Hepatocyte (in vitro differentiated cells): ENCODE measurements around the gene PTPRM. TPM values are rescaled to one million over a fixed set of nuclear protein-coding genes. Genes with fewer than 3 reads are reported as not detected.

ENCODE experiments used
- DNase-seq: peaks from one replicate; pipeline ENCODE4 v3.0.0-alpha.2; 2016; ENCODE audit warnings: low spot score
- H2AFZ ChIP-seq: fragments of 200-600 bp; sonication (generic); 2 replicates; pipeline ENCODE4 v1.6.0; 2016; ENCODE audit warnings: antibody characterized with exemption, mild to moderate bottlenecking
- H3K27ac ChIP-seq: fragments of 200-600 bp; sonication (generic); 2 replicates; pipeline ENCODE4 v1.5.1; 2016; ENCODE audit warnings: mild to moderate bottlenecking
- H3K27me3 ChIP-seq: fragments of 200-600 bp; sonication (generic); 2 replicates; pipeline ENCODE4 v1.6.1; 2016
- H3K36me3 ChIP-seq: fragments of 200-600 bp; sonication (generic); replicated peaks from 2 replicates; pipeline ENCODE4 v1.5.1; 2016; ENCODE audit warnings: low read depth; ENCODE audit not compliant: insufficient read depth
- H3K4me1 ChIP-seq: fragments of 200-600 bp; sonication (generic); 2 replicates; pipeline ENCODE4 v1.5.1; 2016; ENCODE audit warnings: mild to moderate bottlenecking, moderate library complexity; ENCODE audit not compliant: insufficient read depth
- H3K4me2 ChIP-seq: fragments of 200-600 bp; sonication (generic); 2 replicates; pipeline ENCODE4 v1.6.0; 2016
- H3K4me3 ChIP-seq: fragments of 200-600 bp; sonication (generic); 2 replicates; pipeline ENCODE4 v1.5.1; 2016; ENCODE audit warnings: mild to moderate bottlenecking
- H3K79me2 ChIP-seq: fragments of 200-600 bp; sonication (generic); 2 replicates; pipeline ENCODE4 v1.6.0; 2017; ENCODE audit warnings: mild to moderate bottlenecking
- H3K9me2 ChIP-seq: fragments of 200-600 bp; sonication (generic); replicated peaks from 2 replicates; pipeline ENCODE4 v1.6.0; 2017; ENCODE audit warnings: mild to moderate bottlenecking; ENCODE audit not compliant: insufficient read depth
- H3K9me3 ChIP-seq: fragments of 200-600 bp; sonication (generic); 2 replicates; pipeline ENCODE4 v1.5.1; 2016; ENCODE audit warnings: low read depth, mild to moderate bottlenecking
- H4K20me1 ChIP-seq: fragments of 200-600 bp; sonication (generic); 2 replicates; pipeline ENCODE4 v1.6.0; 2016; ENCODE audit warnings: mild to moderate bottlenecking; ENCODE audit not compliant: insufficient read depth, poor library complexity, severe bottlenecking
- EZH2 ChIP-seq: fragments of 200-600 bp; sonication (generic); IDR thresholded peaks from 2 replicates; pipeline ENCODE4 v1.6.1; 2016; ENCODE audit warnings: antibody characterized with exemption, mild to moderate bottlenecking, borderline replicate concordance
- EZH2phosphoT487 ChIP-seq: fragments of 200-600 bp; sonication (generic); IDR thresholded peaks from one replicate; pipeline ENCODE4 v1.6.1; 2018; ENCODE audit warnings: antibody characterized with exemption, mild to moderate bottlenecking, low read depth, moderate library complexity; ENCODE audit not compliant: unreplicated experiment, severe bottlenecking
- WGBS: methylation state at CpG from one replicate; pipeline ENCODE4 v1.1.6; 2016; ENCODE audit warnings: low lambda C conversion rate; ENCODE audit errors: missing lambda C conversion rate; 5-methylcytosine and 5-hydroxymethylcytosine counted together
- polyA plus RNA-seq: library from polyadenylated mRNA; unstranded; fragments of >200 nt; fragmentation: Nextera tagmentation; extraction: Ambion mirVana; gene quantifications from 2 replicates; pipeline ENCODE4 v1.2.1, GENCODE V29; 2016
- total RNA-seq: library from RNA; depleted of rRNA; stranded (reverse); fragments of >200 nt; gene quantifications from 2 replicates; pipeline ENCODE4 v1.2.3, GENCODE V29; 2014
- TF ChIP-seq, protein P1 (sequence below): fragments of 200-600 bp; sonication (generic); IDR thresholded peaks from 2 replicates; pipeline ENCODE4 v1.5.1; 2016; ENCODE audit warnings: antibody characterized with exemption, mild to moderate bottlenecking; ENCODE audit not compliant: poor library complexity

Gene PTPRM
- total and polyA plus RNA-seq, 2 experiments from 2014 or later, result 26.1 to 47.4 TPM

DNA sequence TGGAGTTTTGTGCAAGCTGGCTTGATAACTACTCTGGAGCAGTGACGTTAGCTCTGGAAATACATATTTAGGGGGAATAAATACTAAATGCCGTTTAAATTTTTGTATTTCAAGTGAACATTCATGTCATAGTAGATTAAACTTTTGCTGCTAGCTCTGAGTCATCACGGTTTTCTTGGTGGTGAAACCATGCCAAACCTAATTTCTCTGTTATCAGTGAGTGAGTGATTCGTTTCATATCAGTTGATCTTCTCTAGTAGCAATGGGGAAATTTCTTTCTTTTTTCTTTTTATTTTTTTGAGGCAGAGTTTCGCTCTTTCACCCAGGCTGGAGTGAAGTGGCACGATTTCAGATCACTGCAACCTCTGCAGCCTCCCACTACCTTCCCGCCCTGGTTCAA lies 211.1 kb downstream of the PTPRM start:
- Histone ChIP-seq H3K9me2 (no peaks in the 10 kb centered on the region), H2AFZ (no peak overlapping the region), H3K4me2 (no peak overlapping the region), H4K20me1 (no peaks in the 10 kb centered on the region), H3K36me3 (no peaks in the 10 kb centered on the region), H3K27me3 (no peaks in the 10 kb centered on the region), H3K4me3 (no peak overlapping the region), H3K79me2 (peaks cover 5% of the 10 kb centered on the region), H3K27ac (no peak overlapping the region), H3K4me1 (no peaks in the 10 kb centered on the region), H3K9me3 (no peaks in the 10 kb centered on the region)
- WGBS, result 89% methylated on average over 7 of the region's 7 CpGs
- no peak for DNase-seq
- TF ChIP-seq EZH2phosphoT487 (no peak), EZH2 (no peak)
- TF ChIP-seq, protein P1, sequence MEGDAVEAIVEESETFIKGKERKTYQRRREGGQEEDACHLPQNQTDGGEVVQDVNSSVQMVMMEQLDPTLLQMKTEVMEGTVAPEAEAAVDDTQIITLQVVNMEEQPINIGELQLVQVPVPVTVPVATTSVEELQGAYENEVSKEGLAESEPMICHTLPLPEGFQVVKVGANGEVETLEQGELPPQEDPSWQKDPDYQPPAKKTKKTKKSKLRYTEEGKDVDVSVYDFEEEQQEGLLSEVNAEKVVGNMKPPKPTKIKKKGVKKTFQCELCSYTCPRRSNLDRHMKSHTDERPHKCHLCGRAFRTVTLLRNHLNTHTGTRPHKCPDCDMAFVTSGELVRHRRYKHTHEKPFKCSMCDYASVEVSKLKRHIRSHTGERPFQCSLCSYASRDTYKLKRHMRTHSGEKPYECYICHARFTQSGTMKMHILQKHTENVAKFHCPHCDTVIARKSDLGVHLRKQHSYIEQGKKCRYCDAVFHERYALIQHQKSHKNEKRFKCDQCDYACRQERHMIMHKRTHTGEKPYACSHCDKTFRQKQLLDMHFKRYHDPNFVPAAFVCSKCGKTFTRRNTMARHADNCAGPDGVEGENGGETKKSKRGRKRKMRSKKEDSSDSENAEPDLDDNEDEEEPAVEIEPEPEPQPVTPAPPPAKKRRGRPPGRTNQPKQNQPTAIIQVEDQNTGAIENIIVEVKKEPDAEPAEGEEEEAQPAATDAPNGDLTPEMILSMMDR, result no peak

DNA sequence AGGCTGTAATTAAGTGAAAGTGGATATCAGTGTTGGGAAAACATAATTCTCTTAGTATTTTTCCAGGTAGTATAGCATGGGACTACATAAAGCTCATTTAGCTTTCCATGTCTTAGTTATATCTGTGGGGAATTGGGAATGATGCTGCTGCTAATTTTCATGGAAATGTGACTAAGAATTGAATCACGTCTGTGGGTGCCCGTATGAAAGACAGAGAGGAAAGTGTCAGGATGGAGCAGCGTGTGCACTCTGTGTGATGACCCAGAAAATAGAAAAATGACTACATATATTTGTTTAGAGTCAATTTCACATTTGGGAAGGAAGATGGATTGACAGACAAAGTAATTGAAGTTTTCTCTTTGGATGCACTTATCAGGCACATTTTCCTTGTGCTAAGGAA lies 212.1 kb downstream of the PTPRM start:
- Histone ChIP-seq H3K4me2 (no peak overlapping the region), H3K79me2 (peaks cover 5% of the 10 kb centered on the region), H3K4me1 (no peaks in the 10 kb centered on the region), H3K27ac (no peak overlapping the region), H3K36me3 (no peaks in the 10 kb centered on the region), H3K27me3 (no peaks in the 10 kb centered on the region), H3K9me3 (no peaks in the 10 kb centered on the region), H4K20me1 (no peaks in the 10 kb centered on the region), H2AFZ (no peak overlapping the region), H3K4me3 (no peak overlapping the region), H3K9me2 (no peaks in the 10 kb centered on the region)
- DNase-seq, result no peak
- TF ChIP-seq, protein P1, result no peak
- no peak for TF ChIP-seq EZH2phosphoT487
- WGBS, result 95% methylated on average over 3 of the region's 3 CpGs

- H3K4me2 ChIP-seq, result no peak overlapping the region
- peaks cover 4% of the 10 kb centered on the region for H3K79me2 ChIP-seq
- H3K9me3 ChIP-seq, result no peaks in the 10 kb centered on the region
- H3K27me3 ChIP-seq, result no peaks in the 10 kb centered on the region
- H2AFZ ChIP-seq, result no peak overlapping the region
- no peak overlapping the region for H3K27ac ChIP-seq
- H3K36me3 ChIP-seq, result no peaks in the 10 kb centered on the region
- no peak for DNase-seq
- no peak for TF ChIP-seq EZH2phosphoT487
- TF ChIP-seq, protein P1, result no peak
- TF ChIP-seq EZH2, result no peak
- no peaks in the 10 kb centered on the region for H3K4me1 ChIP-seq
- 72% methylated on average over 4 of the region's 4 CpGs for WGBS
- H3K4me3 ChIP-seq, result no peak overlapping the region
- H3K9me2 ChIP-seq, result no peaks in the 10 kb centered on the region
- no peaks in the 10 kb centered on the region for H4K20me1 ChIP-seq
Measured at GRCh38 chr18:7784171-7784570, 217.1 kb downstream of the PTPRM start.

- Histone ChIP-seq H2AFZ (no peak overlapping the region), H4K20me1 (no peaks in the 10 kb centered on the region)
- WGBS, result 100% methylated on average over 1 of the region's 1 CpG
Measured at GRCh38 chr18:7786569-7786968, 219.5 kb downstream of the PTPRM start.

More at GRCh38 chr18:7786569-7786968, 219.5 kb downstream of the PTPRM start:
- H3K4me2 ChIP-seq, result no peak overlapping the region
- H3K9me2 ChIP-seq, result no peaks in the 10 kb centered on the region
- no peaks in the 10 kb centered on the region for H3K36me3 ChIP-seq
- H3K9me3 ChIP-seq, result no peaks in the 10 kb centered on the region
- TF ChIP-seq EZH2phosphoT487, result no peak
- TF ChIP-seq, protein P1, result no peak
- H3K27ac ChIP-seq, result no peak overlapping the region
- no peaks in the 10 kb centered on the region for H3K4me1 ChIP-seq
- H3K27me3 ChIP-seq, result no peaks in the 10 kb centered on the region
- peaks cover 4% of the 10 kb centered on the region for H3K79me2 ChIP-seq
- DNase-seq, result no peak
- no peak overlapping the region for H3K4me3 ChIP-seq
